ENCODE results near the gene DAPK2.

The DAPK2 gene

DNA sequence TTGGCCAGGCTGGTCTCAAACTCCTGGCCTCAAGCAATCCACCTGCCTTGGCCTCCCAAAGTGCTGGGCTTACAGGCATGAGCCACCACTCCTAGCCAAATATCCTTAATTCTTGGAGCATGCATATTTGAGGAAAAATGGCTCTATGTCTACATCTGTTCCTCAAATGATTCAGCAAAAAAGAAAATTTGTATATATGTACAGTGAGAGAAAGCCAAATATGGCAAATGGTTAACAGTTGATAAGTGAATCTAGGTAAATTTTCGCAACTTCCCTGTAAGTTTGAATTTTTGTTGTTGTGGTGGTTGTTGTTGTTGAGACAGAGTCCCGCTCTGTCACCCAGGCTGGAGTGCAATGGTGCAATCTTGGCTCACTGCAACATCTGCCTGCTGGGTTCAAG, 12.8 kb upstream of the DAPK2 start:
- in situ Hi-C loops (cut with MboI; ENCODE audit: low sequenced_read_pairs): loop anchor here (25.0 kb wide), 1 partner anchor 597 kb away; no protein-coding TSS in a partner anchor

DNA sequence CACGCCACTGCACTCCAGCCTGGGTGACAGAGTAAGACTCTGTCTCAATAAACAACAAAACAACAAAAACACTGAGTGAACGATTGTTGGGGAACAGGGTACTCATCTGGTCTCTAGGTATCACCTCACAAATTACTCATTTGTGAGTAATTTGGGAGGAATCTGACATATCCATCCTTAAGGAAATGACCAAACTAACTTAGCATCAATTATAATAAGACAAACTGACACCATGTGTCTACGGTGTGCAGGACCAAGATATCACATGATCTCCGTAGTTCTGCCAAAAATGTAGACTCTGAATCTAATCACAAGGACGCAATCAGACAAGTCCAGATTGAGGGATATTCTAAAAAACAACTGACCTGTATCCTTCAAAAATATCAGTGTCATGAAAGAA, 12.0 kb upstream of the DAPK2 start:
- in situ Hi-C loops (cut with MboI; ENCODE audit: low sequenced_read_pairs): loop anchor here (25.0 kb wide), 1 partner anchor 596 kb away; no protein-coding TSS in a partner anchor

DNA sequence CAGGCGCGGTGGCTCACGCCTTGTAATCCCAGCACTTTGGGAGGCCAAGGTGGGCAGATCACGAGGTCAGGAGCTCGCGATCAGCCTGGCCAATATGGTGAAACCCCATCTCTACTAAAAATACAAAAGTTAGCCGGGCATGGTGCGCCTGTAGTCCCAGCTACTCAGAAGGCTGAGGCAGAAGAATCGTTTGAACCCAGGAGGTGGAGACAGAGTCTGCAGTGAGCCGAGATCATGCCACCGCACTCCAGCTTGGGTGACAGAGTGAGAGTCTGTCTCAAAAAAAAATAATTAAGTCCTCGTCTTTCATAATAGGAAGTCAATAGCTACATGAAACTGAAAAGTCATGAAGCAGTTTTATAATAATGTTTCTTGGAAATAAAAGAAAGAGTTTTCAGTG, 7.4 kb upstream of the DAPK2 start:
- in situ Hi-C loops (cut with MboI; ENCODE audit: low sequenced_read_pairs): loop anchor here (25.0 kb wide), 1 partner anchor 591 kb away; no protein-coding TSS in a partner anchor

DNA sequence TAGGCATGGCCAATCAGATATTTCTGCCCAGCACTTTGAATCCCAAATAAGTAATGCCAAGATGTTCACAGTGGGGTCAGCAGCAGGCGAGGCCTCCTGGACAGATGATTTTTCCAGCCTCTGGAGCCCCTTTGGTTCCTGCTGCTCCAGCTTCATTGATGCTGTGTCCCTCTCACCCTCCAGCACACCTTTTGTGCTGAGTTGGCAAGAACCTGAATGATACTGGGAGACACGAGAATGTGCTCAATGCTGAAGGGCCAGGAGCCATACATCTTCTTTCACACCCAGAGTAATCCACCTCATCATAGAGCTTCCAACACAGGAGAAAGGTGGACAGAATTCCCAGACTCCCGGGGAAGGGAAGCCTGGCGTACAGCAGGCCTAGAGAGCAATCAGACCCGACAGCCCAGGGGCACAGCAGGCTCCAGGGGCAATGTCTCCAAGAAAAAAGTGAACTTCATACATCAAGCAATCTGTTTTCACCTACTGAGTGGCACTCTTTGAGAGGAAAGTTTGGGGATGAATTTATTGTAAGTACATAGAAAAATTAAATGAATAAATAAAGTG, 6.7 kb upstream of the DAPK2 start:
- in situ Hi-C loops (cut with MboI; ENCODE audit: low sequenced_read_pairs): loop anchor here (25.0 kb wide), 1 partner anchor 591 kb away; no protein-coding TSS in a partner anchor

DNA sequence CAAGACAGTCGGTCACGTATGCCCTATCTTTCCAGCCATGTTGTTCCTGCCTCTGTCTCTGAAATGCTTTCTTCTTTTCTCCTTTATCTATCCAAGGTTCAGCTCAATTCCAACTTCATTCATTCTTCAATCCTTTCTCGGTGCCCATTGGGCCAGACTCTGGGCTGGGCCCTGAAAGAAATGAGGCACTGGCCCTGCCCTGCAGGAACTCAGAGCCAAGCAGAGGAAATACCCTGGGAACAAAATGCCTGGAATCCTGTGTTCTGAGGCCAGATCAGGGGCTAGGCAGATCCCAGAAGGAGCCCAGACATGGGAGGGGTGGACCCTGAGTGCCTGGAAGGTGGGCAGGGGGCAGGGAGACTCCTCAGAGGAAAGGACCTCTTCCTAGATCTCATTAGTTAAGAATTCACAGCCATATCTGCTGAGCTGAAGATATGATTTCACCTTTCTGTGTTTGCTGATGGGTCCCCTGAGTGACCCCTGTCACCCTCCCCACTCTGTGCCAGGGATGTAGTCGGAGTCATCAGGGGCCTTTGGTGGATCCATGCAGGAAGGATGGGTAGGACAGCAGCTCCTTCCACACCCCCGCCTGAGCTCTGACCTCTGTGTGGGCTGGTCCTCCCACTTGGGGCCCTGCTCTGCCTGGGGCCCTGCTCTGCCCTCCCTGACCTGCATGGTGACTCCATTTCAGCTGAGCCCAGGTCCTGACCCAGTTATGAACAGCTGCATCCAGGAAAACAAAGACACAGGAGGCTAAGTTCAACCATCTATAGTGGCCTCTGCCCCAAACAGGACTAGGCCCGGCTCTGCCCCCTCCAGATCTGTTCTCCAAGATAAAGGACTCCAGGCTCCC, 5.3 kb upstream of the DAPK2 start:
- in situ Hi-C loops (cut with MboI; ENCODE audit: low sequenced_read_pairs): loop anchor here (25.0 kb wide), 1 partner anchor 589 kb away; no protein-coding TSS in a partner anchor

DNA sequence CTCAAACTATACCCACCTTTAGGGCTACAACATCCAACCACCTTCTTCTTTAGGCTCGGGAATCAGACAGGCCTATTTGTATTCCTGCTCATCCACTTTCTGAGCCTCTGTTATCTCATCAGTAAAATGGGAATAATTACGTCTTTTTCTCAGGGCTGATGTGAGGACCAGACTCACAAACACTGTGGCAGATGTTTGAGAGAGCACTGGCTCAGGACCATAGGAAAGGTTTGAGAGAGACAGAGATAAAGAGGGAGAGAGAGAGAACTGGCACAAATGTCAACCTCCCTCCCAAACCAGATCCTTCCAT, 4.8 kb upstream of the DAPK2 start:
- in situ Hi-C loops (cut with MboI; ENCODE audit: low sequenced_read_pairs): loop anchor here (25.0 kb wide), 1 partner anchor 589 kb away; no protein-coding TSS in a partner anchor

DNA sequence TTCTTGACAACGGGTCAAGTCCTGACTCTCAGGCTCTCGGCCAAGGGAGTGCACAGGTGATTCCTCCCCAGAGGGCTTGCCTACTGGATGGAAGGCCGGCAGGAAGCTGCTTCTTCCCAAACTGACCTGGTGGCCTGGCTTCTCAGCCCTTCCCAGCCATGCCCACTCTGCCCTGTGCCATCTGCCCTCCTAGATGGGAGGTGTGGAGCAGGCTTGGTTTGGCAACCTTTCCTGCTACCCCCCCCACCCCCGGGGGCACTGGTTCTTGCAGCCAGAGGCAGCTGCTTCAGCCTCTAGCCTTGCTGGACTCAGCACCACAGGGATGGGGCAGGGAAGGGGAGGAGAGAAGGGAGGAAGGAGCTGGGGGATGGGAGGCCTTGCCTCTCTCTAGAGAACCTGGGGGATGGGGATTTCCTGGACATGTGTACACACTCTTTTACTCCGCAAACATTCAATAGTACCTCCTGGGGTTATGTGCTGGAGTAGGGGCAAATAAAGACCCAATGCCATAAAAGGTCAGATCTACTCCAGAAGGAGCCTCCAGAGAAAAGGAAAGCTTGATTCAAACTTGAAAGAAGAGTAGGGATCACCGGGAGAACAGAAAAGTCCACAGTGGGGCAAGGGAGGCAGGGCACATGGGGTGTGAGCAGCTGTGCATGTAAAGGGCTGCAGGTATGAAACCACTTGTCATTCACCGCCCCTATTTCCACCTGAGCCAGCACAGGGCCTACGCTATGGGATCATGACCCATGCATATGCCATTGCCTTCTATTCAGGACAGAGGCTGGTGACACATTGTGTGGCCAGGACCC, 4.2 kb upstream of the DAPK2 start:
- in situ Hi-C loops (cut with MboI; ENCODE audit: low sequenced_read_pairs): loop anchor here (25.0 kb wide), 1 partner anchor 588 kb away; no protein-coding TSS in a partner anchor

DNA sequence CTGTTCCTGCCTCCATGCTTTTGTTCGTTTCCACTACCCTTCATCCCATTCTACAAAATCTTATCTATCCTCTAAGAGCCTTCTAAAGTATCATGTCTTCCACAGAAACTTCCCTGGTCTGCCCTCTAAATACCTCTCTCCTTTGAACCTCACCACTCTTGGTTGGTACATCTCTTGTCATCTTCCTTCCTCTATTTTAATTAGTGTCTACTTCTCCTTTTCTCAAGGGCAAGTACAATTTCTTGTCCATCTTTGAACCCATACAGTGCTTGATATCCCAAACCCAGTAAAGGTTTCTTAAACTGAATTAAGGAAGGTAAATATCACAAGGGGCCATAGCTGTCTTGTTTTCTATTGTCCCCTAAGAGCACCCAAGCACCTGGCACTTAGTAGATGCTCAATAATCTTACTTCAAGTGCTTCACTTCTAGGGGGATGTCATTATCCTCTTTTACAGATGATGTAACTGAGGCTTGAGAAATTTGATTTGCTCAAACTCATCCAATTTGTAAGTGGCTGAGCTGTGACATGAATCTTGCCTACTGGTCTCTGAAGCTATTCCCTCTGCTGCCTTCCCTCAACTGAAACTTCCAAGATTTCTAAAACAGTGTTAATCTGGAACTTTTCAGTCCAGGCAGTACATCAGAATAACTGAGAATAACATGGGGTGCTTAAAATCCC, 2.6 kb upstream of the DAPK2 start:
- in situ Hi-C loops (cut with MboI; ENCODE audit: low sequenced_read_pairs): no loop called here

DNA sequence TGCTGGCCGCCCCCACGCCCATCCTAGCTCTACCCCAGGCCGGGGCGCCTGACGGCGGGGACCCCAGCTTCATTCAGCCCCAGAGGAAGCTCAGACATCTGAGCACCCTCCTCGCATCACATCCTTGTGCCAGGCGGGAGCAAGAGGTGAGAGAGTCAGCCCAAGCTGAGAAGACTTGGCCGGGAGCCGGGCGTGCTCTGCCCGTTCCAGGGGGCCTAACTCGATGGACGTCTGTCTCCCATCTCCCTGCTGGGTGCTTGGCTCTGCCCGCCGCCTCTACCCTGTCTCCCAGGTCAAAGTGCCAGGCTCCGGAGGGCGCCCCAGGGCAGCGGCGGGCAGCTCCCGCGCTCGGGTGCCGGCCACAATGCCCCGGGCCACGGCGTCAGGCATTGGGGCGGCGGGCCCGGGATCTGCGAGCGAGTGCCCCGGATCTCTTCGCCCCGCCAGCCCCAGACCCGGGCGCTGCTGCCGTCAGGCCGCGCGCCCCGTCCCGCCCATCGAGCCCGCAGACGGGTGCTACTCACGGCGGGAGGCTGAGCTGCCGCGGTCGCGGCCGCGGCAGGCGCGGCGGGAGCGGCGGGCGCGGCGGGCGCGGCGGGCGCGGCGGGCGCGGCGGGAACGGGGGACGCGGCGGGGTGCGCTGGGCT, 388 bp downstream of the DAPK2 start:
- in situ Hi-C loops (cut with MboI; ENCODE audit: low sequenced_read_pairs): no loop called here

DNA sequence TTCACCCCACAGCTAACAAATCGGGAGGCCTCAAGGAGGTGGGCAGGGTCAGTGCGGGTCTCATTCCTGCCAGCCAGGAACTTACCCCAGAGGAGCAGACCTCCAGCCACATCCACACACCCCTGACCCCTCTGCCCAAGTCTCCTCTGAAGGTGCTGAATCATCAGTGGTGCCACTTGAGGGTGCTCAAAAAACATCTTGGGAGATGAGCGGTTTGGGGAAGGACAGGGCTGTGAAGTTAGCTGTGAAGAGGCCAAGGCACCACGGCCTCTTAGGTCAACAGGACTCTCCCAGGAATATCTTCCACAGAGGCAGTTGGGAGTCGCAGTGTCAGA, 1.2 kb downstream of the DAPK2 start:
- in situ Hi-C loops (cut with MboI; ENCODE audit: low sequenced_read_pairs): no loop called here

DNA sequence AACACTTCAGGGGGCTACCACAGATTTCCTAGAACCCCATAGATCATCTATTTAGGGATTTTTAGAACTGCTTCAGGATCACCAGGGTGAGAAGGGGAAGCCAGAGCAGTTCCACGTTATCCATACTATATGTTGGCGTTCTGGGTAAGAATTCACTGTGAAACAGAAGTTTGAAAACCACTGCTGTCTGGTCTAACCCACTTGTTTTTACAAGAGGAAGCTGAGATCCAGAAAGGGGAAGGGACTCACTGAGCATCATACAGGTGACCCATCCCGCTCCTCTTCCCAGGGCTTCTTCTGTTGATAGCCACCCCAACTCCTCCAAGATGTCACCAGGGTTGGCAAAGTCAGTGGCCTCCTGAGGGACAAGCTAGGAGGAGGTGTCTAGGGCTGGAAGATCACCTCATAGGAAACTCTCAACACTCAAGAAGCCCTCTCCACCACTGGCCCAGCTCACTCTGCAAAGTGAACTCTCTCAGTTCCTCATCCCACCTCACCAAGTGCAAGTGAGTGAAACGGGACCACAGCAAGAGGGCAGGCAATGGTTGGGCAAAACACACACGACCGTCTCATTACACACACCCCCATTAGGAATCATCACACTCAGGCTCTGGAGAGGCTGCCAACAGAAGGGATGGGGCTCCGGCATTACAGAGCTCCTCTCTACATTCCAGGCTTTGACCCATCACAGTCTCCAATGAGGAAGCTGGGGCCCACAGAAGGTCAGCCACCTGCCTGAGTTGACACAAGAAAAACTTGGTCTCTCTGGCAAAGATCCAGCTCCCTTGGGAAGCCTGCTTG, 1.8 kb downstream of the DAPK2 start:
- in situ Hi-C loops (cut with MboI; ENCODE audit: low sequenced_read_pairs): no loop called here

DNA sequence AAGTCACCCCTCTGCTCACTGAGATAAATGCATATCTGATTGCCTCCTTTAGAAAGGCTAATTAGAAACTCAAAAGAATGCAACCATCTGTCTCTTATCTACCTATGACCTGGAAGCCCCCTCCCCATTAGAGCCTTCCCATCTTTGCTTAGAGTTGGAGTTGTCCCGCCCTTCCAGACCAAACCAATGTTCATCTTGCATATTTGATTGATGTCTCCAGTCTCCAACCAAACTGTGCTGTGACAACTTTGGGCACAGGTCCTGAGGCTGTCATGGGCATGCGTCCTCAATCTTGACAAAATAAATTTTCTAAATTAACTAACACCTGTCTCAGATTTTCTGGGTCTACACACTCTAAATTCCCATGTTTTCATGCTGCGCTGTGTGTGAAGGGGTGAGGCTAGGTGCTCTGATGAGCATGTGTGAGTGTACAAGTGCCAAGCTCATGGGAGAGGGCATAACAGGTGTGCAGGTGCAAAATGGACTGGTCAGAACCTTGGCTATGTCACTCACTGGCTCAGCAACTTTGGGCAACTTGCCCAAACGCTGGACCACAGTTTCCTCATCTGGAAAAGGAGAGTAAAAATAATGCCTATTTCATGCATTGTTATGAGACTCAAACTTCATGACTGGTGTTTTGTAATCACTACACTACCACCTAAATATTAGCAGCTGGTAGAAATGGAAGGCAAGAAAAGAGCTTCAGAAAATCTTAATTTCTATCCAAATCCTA, 7.2 kb downstream of the DAPK2 start:
- in situ Hi-C loops (cut with MboI; ENCODE audit: low sequenced_read_pairs): no loop called here

DNA sequence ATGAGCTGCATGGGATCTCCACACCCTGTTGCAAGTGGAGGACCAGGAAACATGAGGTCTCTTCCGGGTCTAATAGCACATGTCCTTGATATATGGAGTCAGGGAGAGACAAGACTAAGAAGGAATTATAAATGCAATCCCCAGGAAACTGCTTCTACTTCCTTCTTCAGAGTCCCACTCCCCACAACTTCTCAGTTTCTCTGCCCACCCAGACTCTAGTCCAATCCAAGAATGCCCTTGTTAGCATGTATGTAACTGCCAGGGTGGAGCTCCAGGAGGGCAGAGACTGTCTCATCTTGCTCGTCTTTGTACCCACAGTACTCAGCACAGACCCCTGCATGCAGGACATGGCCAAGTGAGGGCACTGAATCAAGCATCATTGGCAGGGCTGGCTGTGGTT, 8.3 kb downstream of the DAPK2 start:
- in situ Hi-C loops (cut with MboI; ENCODE audit: low sequenced_read_pairs): no loop called here

DNA sequence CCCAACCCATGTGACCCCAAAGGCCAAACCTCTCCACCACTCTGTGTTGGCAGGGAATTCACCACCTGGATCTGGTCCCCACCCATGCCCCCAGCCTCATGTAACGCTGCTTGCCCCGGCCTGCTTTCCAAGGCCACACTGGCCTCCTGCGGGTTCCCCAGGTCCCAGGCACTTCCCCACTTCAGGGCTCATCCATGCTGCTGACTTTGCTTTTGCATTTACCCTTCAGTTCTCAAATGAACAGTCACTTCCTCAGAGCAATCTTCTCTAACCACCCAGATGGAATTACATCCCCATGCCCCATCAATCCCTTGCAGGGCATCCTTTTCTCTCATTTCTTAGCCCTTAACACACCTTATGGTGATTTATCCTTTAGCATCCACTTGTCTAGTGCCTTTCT, 9.2 kb downstream of the DAPK2 start:
- in situ Hi-C loops (cut with MboI; ENCODE audit: low sequenced_read_pairs): no loop called here

DNA sequence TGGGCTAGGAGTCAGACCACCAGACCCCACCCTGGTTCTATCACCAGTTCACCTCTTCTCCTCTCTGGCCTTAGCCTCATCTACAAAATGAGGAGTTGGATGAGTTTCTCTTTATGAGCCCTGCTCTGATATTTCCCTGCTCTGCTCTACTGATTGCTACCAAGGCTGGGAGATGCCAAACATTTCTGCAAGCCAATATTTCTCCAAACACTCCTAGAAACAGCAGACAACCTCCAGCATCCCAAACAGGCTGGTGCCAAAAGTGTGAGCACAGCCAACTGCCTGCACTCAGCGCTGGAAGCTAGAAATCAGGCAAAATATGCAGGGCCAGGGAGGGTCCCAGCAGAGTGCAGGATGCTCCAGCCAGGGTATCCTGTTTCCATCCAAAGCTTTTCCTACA, 10.8 kb downstream of the DAPK2 start:
- in situ Hi-C loops (cut with MboI; ENCODE audit: low sequenced_read_pairs): no loop called here

DNA sequence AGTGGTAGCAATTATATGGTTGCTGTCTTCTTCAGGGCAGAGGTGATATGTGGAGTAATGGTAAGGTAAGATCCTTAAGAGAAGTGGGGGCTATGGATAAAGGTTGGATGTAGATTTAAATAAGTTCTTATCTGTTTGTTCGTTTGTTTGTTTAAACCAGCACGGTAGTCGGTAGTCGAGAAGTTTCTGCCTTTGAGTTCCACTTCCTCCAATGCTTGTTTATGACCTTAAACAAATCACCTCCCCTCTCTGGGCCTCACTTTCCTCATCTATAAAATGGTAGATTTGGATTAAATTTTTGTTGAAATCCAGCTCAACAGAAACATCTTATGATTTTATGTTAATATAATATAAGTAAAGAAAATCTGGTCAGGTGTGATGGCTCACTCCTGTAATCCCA, 11.8 kb downstream of the DAPK2 start:
- in situ Hi-C loops (cut with MboI; ENCODE audit: low sequenced_read_pairs): no loop called here

DNA sequence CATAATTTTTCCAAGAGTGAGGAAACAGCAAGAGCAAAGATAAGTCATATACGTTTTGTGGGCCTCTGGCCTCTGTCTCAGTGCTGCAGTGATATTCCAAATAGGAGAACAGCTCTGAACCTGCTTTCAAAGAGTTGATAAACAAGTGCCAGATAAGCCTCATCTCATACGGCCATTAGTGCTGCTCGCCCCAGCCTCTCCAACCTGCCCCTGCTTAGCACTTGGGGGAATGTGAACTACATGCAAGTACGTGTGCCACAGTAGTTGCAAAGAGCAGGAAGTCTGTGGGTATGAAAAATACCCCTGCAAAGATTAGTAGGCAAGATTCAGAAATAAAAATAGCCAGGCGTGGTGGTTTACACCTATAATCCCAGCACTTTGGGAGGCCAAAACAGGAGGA, 14.0 kb downstream of the DAPK2 start:
- in situ Hi-C loops (cut with MboI; ENCODE audit: low sequenced_read_pairs): no loop called here

DNA sequence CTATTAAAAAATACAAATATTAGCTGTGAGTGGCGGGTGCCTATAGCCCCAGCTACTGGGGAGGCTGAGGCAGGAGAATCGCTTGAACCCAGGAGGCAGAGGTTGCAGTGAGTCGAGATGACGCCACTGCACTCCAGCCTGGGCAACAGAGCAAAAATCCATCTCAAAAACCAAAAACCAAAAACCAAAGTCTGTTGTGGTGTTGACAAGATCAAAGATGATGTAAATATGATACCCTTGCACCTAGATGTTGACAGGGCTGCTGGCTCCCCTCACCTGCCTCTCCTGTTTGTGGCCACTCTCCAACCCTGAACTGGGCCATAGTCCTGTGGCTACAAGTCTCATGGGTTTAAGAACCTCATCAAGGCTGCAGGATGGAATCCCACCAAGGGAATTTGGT, 16.2 kb downstream of the DAPK2 start:
- in situ Hi-C loops (cut with MboI; ENCODE audit: low sequenced_read_pairs): no loop called here

DNA sequence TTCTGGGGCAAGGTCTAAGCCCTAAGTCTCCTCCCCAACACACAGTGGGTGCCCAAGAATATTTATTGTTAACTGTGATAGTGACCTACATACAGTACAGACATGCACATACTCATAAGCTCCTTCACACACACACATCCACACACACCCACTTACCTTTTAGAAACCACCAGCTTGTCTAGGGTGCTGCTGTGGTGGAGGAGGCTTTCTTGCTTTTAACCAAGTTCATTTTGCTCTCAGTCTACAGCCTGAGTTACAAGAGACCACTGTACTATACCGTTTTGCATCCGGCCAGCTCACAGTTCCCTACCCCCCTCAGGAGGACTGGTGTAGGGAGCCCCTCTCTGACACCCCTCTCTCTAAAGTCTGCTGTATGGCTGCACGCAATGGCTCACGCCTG, 16.7 kb downstream of the DAPK2 start:
- in situ Hi-C loops (cut with MboI; ENCODE audit: low sequenced_read_pairs): no loop called here

All from HL-60/S4 (cell line).